HG03571 (cell line): ENCODE measurements around the gene DCD.

Experiments
- ATAC-seq: cut with Tn5 transposase; IDR thresholded peaks from one replicate; pipeline ENCODE4 v1.9.1; 2021; ENCODE audit not compliant: unreplicated experiment

The DCD gene

GRCh38 chr12:54608769-54609168, 39.4 kb downstream of the DCD start:
- ATAC-seq, result no peak

- ATAC-seq, result no peak
Measured at GRCh38 chr12:54608156-54608555, 40.0 kb downstream of the DCD start.

- no peak for ATAC-seq
Measured at GRCh38 chr12:54606556-54606955, 41.6 kb downstream of the DCD start.

GRCh38 chr12:54605138-54605970, 42.8 kb downstream of the DCD start:
- no peak for ATAC-seq

GRCh38 chr12:54604436-54604835, 43.7 kb downstream of the DCD start:
- no peak for ATAC-seq

GRCh38 chr12:54603872-54604271, 44.3 kb downstream of the DCD start:
- no peak for ATAC-seq

GRCh38 chr12:54603173-54603814, 44.9 kb downstream of the DCD start:
- ATAC-seq, result peak; percentile 88

GRCh38 chr12:54602661-54603060, 45.5 kb downstream of the DCD start:
- ATAC-seq, result no peak

- ATAC-seq, result no peak
Measured at GRCh38 chr12:54601841-54602240, 46.3 kb downstream of the DCD start.

GRCh38 chr12:54598970-54599369, 49.2 kb downstream of the DCD start:
- ATAC-seq, result no peak

GRCh38 chr12:54596526-54596946, 51.6 kb downstream of the DCD start:
- ATAC-seq, result no peak

- ATAC-seq, result no peak
Measured at GRCh38 chr12:54595471-54595870, 52.7 kb downstream of the DCD start.
